ENCODE measurements around the gene UBE2D2.

UBE2D2 gene

GRCh38 chr5:139649082-139649991, 88.2 kb downstream of the UBE2D2 start:
- no peak for DNase-seq

GRCh38 chr5:139650031-139650688, 89.0 kb downstream of the UBE2D2 start:
- no peak for DNase-seq

- no peak for DNase-seq
Measured at GRCh38 chr5:139650689-139651042, 89.5 kb downstream of the UBE2D2 start.

GRCh38 chr5:139651043-139651834, 90.1 kb downstream of the UBE2D2 start:
- DNase-seq, result no peak

GRCh38 chr5:139651853-139652787, 91.0 kb downstream of the UBE2D2 start:
- DNase-seq, result peak; percentile 59

- DNase-seq, result no peak
Measured at GRCh38 chr5:139652788-139653241, 91.7 kb downstream of the UBE2D2 start.

GRCh38 chr5:139653616-139654015, 92.5 kb downstream of the UBE2D2 start:
- no peak for DNase-seq

- no peak for DNase-seq
Measured at GRCh38 chr5:139654464-139654863, 93.3 kb downstream of the UBE2D2 start.

- no peak for DNase-seq
Measured at GRCh38 chr5:139654871-139655491, 93.8 kb downstream of the UBE2D2 start.

GRCh38 chr5:139655727-139656271, 94.7 kb downstream of the UBE2D2 start:
- no peak for DNase-seq

GRCh38 chr5:139657363-139658321, 96.5 kb downstream of the UBE2D2 start:
- DNase-seq, result no peak

GRCh38 chr5:139658501-139658927, 97.4 kb downstream of the UBE2D2 start:
- no peak for DNase-seq

- peak; percentile 60 for DNase-seq
Measured at GRCh38 chr5:139658928-139659667, 98.0 kb downstream of the UBE2D2 start.

- peak; percentile 55 for DNase-seq
Measured at GRCh38 chr5:139659695-139660101, 98.6 kb downstream of the UBE2D2 start.

GRCh38 chr5:139660105-139660922, 99.2 kb downstream of the UBE2D2 start:
- peak; percentile 55 for DNase-seq

- no peak for DNase-seq
Measured at GRCh38 chr5:139660923-139661814, 100.0 kb downstream of the UBE2D2 start.

- DNase-seq, result no peak
Measured at GRCh38 chr5:139662617-139663016, 101.5 kb downstream of the UBE2D2 start.

All from NCI-H446 treated with DMSO at 0.1 percent for 48 hours (cell line).